HuH-7.5 (cell line): ENCODE results near the gene SLC66A2.
"Not testable (repeated sequence)": the region's sequence is repeated elsewhere in the genome, so short reads cannot be mapped to it uniquely, and the experiment has no call there.

ENCODE experiments used
- DNase-seq: peaks from one replicate; pipeline ENCODE4 v3.0.0; 2011; ENCODE audit warnings: low spot score

SLC66A2 gene

DNA sequence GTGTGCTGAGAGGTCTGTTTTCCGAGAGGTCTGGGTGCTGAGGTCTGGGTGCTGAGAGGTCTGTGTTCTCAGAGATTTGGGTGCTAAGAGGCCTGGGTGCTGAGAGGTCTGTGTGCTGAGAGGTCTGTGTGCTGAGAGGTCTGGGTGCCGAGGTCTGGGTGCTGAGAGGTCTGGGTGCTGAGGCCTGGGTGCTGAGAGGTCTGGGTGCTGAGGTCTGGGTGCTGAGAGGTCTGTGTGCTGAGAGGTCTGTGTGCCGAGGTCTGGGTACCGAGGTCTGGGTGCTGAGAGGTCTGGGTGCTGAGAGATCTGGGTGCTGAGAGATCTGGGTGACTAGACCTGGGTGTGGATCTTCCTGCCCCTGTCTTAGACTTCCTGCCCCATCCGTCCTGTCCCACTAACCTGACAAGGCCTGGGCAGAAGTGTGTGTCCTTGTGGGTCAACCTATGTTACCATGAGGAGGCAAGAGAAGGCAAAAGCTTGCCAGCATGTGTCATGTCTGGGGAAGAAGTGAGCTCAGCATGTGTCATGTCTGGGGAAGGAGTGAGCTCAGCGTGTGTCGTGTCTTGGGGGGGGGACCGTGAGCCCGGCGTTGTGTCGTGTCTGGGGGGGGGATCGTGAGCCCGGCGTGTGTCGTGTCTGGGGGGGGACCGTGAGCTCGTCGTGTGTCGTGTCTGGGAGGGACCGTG, 84.4 kb downstream of the SLC66A2 start:
- no peak for DNase-seq

DNA sequence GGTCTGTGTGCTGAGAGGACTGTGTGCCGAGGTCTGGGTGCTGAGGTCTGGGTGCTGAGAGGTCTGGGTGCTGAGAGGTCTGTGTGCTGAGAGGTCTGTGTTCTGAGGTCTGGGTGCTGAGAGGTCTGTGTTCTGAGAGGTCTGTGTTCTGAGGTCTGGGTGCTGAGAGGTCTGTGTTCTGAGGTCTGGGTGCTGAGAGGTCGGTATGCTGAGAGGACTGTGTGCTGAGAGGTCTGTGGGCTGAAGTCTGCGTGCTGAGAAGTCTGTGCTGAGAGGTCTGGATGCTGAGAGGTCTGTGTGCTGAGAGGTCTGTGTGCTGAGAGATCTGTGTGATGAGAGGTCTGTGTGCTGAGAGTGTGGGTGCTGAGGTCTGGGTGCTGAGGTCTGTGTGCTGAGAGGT, 85.5 kb downstream of the SLC66A2 start:
- DNase-seq = not testable (repeated sequence)

DNA sequence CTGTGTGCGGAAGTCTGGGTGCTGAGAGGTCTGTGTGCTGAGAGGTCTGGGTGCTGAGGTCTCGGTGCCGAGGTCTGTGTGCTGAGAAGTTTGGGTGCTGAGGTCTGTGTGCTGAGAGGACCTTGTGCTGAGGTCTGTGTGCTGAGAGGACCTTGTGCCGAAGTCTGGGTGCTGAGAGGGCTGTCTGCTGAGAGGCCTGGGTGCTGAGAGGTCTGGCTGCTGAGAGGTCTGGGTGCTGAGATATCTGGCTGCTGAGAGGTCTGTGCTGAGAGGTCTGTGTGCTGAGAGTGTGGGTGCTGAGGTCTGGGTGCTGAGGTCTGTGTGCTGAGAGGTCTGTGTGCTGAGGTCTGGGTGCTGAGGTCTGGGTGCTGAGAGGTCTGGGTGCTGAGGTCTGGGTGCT, 86.5 kb downstream of the SLC66A2 start:
- DNase-seq = not testable (repeated sequence)

DNA sequence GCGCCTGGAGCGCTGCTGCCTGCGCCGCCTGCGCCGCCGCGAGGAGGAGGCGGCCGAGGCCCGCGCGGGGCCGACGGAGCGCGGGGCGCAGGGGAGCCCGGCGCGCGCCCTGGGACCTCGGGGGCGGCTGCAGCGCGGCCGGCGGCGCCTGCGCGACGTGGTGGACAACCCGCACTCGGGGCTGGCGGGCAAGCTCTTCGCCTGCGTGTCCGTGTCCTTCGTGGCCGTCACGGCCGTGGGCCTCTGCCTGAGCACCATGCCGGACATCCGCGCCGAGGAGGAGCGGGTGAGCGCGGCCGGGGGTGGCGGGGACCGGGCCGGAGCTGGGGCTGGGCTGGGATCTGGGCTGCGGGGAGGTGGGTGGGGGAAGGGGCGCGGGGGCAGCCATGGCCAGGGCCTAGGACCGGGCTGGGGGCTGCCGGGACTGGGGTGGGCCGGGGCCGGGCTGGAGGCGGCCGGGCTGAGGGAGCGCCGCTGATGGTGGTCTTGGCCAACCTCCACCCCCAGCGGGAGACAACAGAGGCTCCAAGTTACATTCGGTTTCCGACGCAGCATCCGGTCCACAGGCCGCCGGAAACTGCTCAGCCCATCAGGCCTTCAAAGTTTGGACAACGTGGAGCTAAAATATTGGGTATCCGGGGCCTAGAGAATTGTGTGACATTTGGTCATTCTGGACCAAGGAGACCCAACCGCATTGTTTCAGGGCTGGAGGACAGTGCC, 87.3 kb downstream of the SLC66A2 start:
- DNase-seq = no peak

DNA sequence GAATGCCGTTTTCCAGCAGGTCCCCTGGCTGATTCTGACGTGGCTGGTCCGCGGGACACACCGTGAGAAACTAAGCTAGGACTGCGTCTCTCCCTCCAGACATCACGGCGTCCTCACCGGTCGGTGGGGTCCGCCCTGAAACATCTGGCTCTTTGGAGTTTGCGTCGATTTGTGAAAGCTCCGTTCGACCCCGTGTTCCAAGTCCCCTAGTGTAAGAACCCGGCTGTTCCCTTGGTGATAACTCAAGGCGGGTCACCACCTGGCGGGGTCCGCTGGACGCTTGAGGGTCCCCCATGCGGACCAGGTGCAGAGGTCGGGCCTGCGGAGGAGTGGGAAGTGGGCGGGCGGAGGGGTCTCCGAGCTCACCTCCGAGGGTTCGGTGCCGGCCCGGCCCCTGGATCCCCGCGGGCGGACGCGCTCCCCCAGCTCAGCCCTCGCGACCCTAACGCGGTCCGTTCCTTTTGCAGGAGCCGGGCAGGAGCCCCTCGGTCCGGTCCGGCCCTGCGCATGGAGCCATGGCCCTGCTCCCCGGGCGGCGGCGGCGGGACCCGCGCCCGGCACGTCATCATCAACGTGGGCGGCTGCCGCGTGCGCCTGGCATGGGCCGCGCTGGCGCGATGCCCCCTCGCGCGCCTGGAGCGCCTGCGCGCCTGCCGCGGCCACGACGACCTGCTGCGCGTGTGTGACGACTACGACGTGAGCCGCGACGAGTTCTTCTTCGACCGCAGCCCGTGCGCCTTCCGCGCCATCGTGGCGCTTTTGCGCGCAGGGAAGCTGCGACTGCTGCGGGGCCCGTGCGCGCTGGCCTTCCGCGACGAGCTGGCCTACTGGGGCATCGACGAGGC, 88.1 kb downstream of the SLC66A2 start:
- no peak for DNase-seq

DNA sequence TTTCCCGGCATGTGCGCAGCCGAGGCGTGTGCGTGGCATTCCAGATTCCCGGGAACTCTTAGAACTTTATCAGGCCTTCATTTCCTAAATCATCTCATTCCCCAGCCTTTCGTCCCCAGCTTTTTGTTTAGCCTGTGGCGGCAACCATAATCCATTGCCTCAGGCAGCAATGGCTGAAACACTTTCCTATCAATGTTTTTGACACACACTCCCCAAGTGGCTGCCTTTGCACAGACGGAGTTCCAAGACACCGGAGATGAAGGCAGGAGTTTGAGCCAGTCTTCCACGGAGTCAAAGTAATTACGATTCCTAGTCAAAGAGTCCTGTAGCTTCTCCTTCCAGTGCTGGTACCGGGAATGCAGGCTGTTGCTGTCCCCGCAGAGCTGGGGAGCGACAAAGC, 88.9 kb downstream of the SLC66A2 start:
- no peak for DNase-seq

DNA sequence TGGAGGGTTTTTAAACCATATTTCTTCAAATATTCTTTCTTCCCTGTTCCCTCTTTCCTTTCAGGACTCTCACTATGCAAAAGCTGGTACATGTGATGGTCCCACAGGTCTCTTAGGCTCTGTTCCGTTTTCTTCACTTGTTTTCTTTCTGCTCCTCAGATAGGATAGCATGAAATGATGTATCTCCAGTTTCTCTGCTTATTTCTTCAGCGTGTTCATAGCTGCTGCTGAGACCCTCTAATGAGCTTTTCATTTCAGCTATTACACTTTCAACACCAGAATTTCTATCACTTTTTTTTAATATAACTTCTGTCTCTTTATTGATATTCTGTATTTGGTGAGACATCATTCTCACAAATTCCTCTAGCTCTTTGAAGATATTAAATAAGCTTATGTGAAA, 89.8 kb downstream of the SLC66A2 start:
- no peak for DNase-seq

DNA sequence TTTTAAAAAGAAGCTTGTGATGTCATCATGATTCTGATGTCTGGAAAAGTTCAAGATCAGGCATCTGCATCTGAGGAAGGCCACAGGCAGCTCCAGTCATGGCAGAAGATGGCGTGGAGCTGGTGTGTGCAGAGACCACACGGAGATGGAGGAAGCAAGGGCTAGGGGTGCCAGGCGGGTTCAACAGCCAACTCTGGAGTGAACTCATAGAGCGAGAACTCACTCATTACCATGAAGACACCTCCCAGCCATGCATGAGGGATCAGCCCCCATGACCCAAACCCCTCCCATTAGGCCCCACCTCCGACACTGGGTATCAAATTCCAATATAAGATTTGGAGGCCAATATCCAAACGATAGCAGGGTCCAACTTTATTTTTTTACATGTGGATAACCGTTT, 92.1 kb downstream of the SLC66A2 start:
- DNase-seq = no peak

DNA sequence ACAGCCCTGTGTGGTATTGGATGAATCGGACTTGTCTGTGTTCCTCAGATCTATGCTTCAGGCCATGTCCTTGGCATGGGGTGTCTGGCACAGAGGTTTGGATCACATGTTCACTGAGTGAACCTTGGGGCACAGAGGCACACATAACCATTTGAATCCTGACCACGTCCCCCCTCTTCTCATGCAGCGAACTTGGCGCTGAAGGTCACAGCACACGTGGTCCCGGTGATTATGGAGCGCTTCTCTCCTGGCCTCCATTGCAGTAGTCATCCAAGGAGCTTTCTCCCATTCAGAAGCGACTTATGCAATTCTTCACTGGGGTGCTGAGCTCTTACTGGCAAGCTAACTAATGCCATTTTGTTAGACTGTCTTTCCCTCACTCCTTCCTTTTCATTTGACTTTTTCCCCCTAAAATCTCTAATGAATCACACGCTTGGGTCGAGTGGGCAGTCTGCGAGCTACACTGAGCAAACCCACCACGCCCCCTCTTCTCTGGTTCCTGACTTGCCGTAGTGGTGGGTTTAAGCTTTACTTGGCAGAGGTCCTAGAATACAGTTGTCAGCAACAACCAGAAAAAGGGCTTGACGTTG, 94.3 kb downstream of the SLC66A2 start:
- no peak for DNase-seq

DNA sequence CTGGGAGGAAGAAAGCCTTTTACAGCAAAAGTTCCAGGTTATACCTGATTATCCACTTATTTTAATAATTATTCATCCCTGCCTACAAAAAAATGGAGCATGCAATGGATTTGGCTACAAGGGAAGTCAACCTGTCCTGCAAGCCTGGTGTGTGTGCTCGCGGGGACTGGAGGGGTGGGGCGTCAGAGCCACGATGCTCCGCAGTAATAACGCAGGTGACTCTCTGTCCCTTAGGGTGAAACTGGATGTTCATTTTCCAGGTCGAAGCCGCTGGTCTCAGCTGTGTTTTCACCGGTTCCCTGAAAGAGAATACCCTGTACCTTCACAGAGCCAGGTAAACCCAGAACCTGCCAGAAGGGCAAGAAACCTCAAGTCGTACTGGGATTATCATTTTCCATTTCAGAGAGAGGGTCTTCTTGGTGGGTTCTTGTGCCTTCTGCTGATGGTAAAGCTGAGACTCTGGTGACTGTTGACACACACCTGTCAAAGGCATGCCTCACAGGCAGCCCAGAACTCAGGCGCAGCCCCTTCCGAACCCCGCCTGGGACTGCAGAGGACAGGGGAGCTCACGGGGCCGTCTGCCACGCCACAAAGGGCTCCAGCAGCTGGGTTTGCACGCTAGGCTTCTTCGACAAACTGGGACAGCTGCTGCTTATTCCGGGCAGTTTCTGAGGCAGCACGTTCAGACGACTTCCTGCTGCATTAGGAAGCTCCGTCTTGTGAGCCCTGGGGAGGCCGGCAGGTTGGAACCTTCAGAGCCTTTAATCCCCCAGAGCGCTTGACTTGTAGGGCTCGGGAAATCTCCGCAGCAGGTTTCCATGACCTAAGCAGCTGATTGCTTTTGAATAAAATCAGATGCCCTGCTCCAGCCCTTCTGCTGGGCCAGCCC, 95.1 kb downstream of the SLC66A2 start:
- DNase-seq = no peak

DNA sequence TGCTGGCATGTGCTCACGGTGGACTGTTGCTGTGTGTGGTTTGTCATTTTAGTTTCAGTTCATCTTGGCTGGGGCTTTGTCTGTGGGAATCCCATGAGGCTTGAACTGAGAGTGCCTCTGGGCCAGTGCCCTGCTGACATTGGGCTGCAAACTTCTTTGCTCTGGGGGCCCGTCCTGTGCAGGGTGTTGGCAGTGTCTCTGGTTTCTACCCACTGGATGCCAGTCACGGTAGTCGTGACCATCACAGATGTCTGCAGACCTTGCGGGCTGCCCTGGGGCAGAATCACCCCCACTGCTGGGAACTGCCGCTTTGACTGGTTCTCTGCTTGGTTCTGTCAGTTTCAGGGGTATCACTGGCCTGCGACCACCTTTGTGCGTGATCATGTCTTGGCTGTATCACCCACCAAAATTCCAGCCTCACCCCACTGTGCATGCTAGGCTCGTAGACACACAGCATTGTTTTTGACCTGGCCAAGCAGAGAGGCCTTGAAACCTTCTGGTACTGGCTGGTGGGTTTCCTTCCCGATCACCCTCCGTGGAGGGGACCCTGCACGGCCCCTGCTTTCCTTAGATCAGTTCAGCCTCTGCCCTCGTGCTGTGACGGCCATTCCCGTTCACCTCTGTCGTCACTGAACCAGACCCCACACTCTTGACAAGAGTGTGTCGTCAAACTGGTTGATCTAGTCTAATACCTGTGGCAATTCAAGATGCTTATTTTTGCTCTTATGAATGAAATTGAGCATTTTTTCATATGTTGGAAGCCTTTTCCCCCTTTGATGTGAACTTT, 96.1 kb downstream of the SLC66A2 start:
- no peak for DNase-seq

DNA sequence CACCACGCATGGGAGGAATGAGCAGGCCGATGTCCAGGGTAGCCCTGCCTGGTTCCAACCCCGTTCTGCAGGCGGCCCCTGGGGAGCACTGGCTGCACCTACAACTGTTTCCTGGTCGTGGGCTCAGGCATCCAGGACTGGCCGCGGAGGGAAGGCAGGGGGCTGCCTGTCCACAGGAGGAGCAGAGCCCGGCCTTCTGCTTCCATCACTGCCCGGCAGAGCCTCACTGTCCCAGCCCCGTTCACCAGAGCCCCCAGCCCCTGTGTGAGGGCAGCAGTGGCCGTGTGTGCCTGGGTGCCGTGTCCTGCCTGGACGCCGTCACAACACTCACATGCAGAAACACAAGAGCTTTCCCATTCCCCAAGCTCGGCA, 97.5 kb downstream of the SLC66A2 start:
- no peak for DNase-seq

DNA sequence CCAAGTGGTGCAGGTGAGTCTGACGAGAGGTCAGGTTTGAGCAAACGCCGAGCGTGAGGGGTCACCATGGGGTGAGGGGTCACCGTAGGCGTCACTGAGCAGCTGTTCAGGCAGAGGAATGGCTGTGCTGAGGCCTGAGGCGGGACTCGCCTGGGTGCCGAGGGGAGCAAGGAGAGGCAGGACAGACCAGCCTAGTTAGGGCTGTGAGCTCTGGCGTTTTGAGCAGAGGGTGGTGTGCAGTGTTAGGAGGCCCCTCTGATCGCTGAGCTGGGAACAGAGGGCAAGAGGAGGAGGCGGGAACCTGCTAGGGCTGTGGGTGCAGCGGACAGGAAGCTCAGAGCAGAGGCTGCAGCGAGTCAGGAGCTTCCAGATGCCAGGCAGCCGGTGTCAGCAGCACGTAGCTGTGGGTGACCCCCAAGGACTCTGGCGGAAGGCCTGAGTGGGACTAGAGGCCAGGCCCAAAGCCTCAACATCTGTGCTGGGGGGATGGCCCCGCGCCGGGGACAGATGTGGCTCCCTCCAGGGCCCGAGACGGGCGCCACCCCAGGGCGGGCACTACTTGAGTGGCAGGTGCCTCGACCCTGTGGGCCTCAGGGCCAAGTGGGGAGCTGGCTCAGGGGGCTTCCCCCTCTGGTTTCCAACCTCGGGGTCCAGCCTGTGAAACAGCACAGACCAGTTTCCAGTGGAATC, 98.0 kb downstream of the SLC66A2 start:
- DNase-seq = no peak

DNA sequence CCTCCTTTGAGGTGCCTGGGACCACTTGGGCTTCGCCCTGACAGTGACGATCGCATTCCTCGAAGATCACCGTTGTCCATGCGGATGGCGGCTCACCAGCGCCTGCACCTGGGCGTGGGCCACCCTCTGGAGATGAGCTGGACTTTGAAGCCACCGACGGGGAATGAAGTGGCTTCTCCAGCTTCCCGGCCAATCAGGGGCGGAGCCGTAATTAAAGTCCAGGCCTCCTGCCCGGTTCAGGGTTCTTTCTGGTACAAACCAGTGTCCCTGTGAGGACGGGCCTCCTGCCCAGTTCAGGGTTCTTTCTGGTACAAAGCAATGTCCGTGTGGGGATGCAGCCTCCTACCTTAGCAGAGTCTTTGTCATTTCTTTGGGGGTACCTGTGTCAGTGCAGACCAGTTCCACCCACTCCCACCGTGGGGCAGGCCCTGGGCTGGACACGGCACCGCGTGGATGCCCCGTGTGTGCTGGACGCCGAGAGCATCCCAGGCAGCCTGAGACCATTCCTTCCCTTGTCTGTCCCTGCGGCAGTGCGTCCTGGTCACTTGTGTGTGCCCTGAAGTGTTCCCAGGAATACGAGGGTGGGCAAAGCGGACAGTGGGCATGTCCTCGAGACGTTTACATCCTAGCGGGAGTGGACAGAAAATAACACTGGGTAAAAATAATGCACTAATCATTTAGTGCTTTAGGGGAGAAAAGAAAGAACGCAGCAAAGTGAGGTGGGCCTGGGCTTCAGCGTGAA, 98.7 kb downstream of the SLC66A2 start:
- DNase-seq = no peak
